Measurements from ENCODE around the gene MAP2K6. TPM values are rescaled to one million over a fixed set of nuclear protein-coding genes. Genes with fewer than 3 reads are reported as not detected.
A peak's percentile ranks its signal among the peaks of the same experiment; 100 is the strongest.
"Not testable (repeated sequence)": the region's sequence is repeated elsewhere in the genome, so short reads cannot be mapped to it uniquely, and the experiment has no call there.

MAP2K6 gene
- total and polyA plus RNA-seq, 8 donors: 1.0 to 25.5 (median 4.6) TPM; not detected in 1

DNA sequence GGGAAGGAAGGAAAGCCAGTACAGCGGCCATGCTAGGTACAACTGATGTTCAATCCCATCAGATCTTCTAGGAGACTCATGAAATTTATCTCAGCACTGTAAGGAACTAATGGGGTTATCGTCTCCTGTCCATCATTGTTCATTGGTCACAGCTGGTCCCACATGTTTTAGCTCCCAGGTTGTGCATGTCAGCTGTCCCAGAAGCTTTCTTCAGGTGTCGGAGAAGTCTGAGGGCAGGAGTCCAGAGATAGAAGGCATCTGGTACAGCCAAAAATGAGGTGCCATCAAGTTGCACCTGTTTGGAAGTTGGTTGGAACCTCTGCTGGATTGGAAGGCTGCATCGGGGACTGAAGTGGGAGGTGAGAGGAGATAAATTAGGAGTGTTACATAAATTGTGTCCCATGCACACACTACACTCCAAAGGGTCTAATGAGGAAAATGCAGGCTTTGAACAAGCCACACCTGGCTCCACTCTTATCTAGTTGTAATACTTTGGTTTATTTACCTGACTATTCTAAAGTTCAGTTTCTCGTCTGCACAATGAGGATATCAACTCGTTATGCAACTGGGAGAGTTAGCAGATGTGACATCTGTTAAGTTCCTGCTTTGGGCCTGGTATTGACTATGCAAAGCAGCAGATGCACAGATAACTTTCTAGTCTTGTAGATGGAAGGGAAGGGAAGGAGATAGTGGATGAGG is 62.9 kb downstream of the MAP2K6 start:
- DNase-seq: no peak

DNA sequence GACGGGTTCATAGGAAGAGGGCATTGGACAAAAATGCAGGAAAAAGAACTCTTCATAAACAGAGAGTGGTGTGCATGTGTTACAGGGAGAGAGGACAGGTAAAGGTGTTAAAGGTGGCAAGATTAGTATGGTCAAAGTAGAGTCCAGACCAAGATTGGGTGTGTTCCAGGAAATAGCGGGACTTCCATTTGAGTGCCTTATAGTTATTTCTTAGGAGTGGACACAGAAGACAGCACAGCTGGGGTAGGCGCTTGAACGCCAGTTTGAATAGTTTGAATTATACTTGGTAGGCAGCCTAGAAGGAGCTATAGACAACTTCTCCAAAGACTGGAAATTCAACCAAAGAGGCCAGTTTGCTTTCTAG is 63.4 kb downstream of the MAP2K6 start:
- Histone ChIP-seq H3K9me3 (no peaks in the 10 kb centered on the region), H3K27me3 (no peaks in the 10 kb centered on the region), H3K4me3 (no peak overlapping the region), H3K4me1 (peaks cover 0 to 23% (median 9%) of the 10 kb centered on the region in 4 donors), H3K27ac (no peak overlapping the region), H3K36me3 (no peaks in the 10 kb centered on the region)
- no peak for DNase-seq
- TF ChIP-seq, protein P1, sequence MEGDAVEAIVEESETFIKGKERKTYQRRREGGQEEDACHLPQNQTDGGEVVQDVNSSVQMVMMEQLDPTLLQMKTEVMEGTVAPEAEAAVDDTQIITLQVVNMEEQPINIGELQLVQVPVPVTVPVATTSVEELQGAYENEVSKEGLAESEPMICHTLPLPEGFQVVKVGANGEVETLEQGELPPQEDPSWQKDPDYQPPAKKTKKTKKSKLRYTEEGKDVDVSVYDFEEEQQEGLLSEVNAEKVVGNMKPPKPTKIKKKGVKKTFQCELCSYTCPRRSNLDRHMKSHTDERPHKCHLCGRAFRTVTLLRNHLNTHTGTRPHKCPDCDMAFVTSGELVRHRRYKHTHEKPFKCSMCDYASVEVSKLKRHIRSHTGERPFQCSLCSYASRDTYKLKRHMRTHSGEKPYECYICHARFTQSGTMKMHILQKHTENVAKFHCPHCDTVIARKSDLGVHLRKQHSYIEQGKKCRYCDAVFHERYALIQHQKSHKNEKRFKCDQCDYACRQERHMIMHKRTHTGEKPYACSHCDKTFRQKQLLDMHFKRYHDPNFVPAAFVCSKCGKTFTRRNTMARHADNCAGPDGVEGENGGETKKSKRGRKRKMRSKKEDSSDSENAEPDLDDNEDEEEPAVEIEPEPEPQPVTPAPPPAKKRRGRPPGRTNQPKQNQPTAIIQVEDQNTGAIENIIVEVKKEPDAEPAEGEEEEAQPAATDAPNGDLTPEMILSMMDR (IDR thresholded peaks at IDR 0.05): no peak
- TF ChIP-seq EP300 (IDR thresholded peaks at IDR 0.05) (no peak), POLR2AphosphoS5 (IDR thresholded peaks at IDR 0.05) (no peak), POLR2A (IDR thresholded peaks at IDR 0.05) (no peak)
- intact Hi-C loops (cut with DNase I; ENCODE audit: low total_unique reads): no loop called here
- WGBS, 5 donors: 69 to 84% (median 75%) methylated on average over 4 of the region's 4 CpGs

More for the DNA sequence above, 62.9 kb downstream of the MAP2K6 start:
- WGBS, 5 donors: 60 to 80% (median 65%) methylated on average over 6 of the region's 6 CpGs
- TF ChIP-seq POLR2A (IDR thresholded peaks at IDR 0.05) (no peak), POLR2AphosphoS5 (IDR thresholded peaks at IDR 0.05) (peak in 1 of 3 donors; percentile 15)
- no peaks in the 10 kb centered on the region for H3K36me3 ChIP-seq
- intact Hi-C loops (cut with DNase I; ENCODE audit: low total_unique reads): no loop called here
- H3K9me3 ChIP-seq: no peaks in the 10 kb centered on the region
- no peak overlapping the region for H3K27ac ChIP-seq
- H3K27me3 ChIP-seq: no peaks in the 10 kb centered on the region
- peaks cover 0 to 23% (median 9%) of the 10 kb centered on the region in 4 donors for H3K4me1 ChIP-seq
- H3K4me3 ChIP-seq: no peak overlapping the region

DNA sequence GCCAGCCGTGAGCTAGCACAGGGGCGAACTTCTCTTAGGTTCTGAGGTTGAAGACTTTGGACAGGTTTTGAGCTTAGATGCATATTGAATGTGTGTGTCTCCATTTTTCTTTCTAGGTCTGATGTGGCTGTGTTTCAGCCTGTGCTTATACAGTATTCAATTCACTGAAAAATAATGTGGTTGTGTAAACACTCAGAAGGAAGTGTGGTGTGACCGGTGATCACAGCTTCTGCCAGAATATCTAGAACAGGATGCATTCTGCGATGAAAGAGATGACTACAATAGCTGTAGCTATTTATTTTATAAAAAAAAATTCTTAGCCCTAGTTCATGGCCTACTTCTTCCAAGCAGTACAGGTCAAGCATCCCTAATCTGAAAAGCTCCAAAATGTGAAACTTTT is 64.4 kb downstream of the MAP2K6 start:
- H3K27ac ChIP-seq: no peak overlapping the region
- 51 to 71% (median 64%) methylated on average over 4 of the region's 4 CpGs for WGBS, 5 donors

DNA sequence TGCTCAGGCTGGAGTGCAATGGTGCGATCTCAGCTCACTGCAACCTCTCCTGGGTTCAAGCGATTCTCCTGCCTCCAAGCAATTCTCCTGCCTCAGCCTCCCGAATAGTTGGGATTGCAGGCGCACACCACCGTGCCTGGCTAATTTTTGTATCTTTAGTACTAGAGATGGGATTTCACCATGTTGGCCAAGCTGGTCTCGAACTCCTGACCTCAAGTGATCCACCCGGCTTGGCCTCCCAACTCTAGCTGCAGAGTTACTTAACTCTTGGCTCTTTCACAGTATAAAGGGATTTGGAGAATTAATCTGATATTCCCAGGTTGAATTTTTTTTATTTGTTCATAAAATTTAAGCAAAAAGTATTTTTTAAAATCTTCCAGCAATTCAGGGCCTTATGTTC is 65.3 kb downstream of the MAP2K6 start:
- H3K4me1 ChIP-seq: peaks cover 0 to 11% (median 3%) of the 10 kb centered on the region in 4 donors
- intact Hi-C loops (cut with DNase I; ENCODE audit: low total_unique reads); DNase-seq; H3K36me3 ChIP-seq; H3K9me3 ChIP-seq; H3K27ac ChIP-seq; H3K4me3 ChIP-seq; H3K27me3 ChIP-seq: not testable (repeated sequence)
- WGBS, 5 donors: 94 to 97% (median 96%) methylated on average over 7 of the region's 7 CpGs

More for the DNA sequence above, 64.4 kb downstream of the MAP2K6 start:
- no peak overlapping the region for H3K4me3 ChIP-seq
- peaks cover 0 to 19% (median 7%) of the 10 kb centered on the region in 4 donors for H3K4me1 ChIP-seq
- H3K27me3 ChIP-seq: no peaks in the 10 kb centered on the region
- no peak for TF ChIP-seq EP300 (IDR thresholded peaks at IDR 0.05)
- no peak for TF ChIP-seq POLR2A (IDR thresholded peaks at IDR 0.05)
- TF ChIP-seq POLR2AphosphoS5 (IDR thresholded peaks at IDR 0.05): no peak
- TF ChIP-seq, protein P1 (IDR thresholded peaks at IDR 0.05): no peak
- H3K36me3 ChIP-seq: no peaks in the 10 kb centered on the region
- no peak for DNase-seq
- no peaks in the 10 kb centered on the region for H3K9me3 ChIP-seq
- intact Hi-C loops (cut with DNase I; ENCODE audit: low total_unique reads): no loop called here

DNA sequence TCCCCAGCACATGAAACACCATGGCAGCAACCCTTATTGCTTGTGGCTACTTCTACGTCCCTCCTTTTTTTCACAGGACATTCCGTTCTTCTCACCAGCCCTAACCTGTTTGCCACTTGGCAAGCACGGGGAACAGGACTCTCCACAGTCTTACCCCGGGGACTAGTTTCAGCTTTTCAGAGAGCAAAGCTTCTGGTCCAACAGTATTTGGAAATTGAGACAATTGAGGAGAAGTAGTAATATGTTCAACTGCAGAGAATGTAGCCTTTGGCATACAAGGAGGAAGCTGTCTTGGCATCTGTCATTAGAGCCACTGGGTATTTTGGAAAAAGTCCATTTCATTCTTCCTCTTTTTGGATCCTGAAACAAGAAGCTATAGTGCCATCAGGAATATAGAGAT is 65.7 kb downstream of the MAP2K6 start:
- no peak overlapping the region for H3K27ac ChIP-seq
- H3K27me3 ChIP-seq: no peaks in the 10 kb centered on the region
- peaks cover 0 to 10% (median 4%) of the 10 kb centered on the region in 4 donors for H3K4me1 ChIP-seq
- no peak for DNase-seq
- no peaks in the 10 kb centered on the region for H3K9me3 ChIP-seq
- H3K36me3 ChIP-seq: no peaks in the 10 kb centered on the region
- 83 to 96% (median 92%) methylated on average over 4 of the region's 4 CpGs for WGBS, 5 donors
- no peak overlapping the region for H3K4me3 ChIP-seq
- intact Hi-C loops (cut with DNase I; ENCODE audit: low total_unique reads): no loop called here
- TF ChIP-seq EP300 (IDR thresholded peaks at IDR 0.05) (no peak), POLR2AphosphoS5 (IDR thresholded peaks at IDR 0.05) (no peak)
- TF ChIP-seq, protein P1 (IDR thresholded peaks at IDR 0.05): peak in 1 of 7 experiments; percentile 3
